Peyer's patch (tissue), 4 donors: ENCODE results near the gene EPB41L4B.

ENCODE experiments used
- POLR2A ChIP-seq, 2 donors: fragments of 450-650 bp; IDR thresholded peaks; one replicate each; pipeline ENCODE4 v1.5.1; 2017; ENCODE audit warnings: antibody characterized with exemption in 2 of 2, mild to moderate bottlenecking in 2 of 2, moderate library complexity in 2 of 2
- TF ChIP-seq, protein P1 (sequence below), 6 experiments: fragments of 450-650 bp in 4 of 6; fragments of 200-600 bp in 2 of 6; sonication (generic) in 1 of 6; IDR thresholded peaks; one replicate each; pipeline ENCODE4 v1.5.1; 2017 to 2019; ENCODE audit warnings: antibody characterized with exemption in 6 of 6, mild to moderate bottlenecking in 3 of 6, moderate library complexity in 1 of 6

DNA sequence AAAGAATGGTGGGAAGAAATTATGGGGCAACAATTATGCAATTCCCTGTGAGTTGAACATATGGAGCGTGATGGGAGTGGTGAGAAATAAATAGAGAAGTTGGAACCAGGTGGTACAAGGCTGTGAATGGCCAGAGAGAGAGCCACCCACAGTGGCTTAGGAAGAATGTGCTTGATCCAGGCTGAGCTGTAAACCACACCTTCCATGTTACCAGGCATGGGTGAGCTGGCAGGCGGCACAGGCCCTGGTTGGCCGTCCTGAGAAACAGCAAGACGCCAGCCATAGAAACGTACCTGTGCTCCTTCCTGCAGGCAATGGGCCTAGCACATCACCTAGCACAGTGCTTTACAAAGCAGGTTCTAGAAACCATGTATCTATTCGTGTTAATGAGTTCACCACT lies 74.3 kb downstream of the EPB41L4B start:
- TF ChIP-seq, protein P1, sequence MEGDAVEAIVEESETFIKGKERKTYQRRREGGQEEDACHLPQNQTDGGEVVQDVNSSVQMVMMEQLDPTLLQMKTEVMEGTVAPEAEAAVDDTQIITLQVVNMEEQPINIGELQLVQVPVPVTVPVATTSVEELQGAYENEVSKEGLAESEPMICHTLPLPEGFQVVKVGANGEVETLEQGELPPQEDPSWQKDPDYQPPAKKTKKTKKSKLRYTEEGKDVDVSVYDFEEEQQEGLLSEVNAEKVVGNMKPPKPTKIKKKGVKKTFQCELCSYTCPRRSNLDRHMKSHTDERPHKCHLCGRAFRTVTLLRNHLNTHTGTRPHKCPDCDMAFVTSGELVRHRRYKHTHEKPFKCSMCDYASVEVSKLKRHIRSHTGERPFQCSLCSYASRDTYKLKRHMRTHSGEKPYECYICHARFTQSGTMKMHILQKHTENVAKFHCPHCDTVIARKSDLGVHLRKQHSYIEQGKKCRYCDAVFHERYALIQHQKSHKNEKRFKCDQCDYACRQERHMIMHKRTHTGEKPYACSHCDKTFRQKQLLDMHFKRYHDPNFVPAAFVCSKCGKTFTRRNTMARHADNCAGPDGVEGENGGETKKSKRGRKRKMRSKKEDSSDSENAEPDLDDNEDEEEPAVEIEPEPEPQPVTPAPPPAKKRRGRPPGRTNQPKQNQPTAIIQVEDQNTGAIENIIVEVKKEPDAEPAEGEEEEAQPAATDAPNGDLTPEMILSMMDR (IDR thresholded peaks at IDR 0.05) = no peak
- no peak for TF ChIP-seq POLR2A (IDR thresholded peaks at IDR 0.05)
